Parathyroid adenoma (tissue), 2 donors: ENCODE measurements around the gene CACNA1A.

Source experiments
- H2AFZ ChIP-seq: fragments of 300-600 bp; sonication (generic); one replicate; pipeline ENCODE4 v1.7.0; 2017; ENCODE audit warnings: antibody characterized with exemption, mild to moderate bottlenecking
- H3K27ac ChIP-seq: fragments of 300-600 bp; sonication (generic); one replicate; pipeline ENCODE4 v1.7.0; 2017
- H3K27me3 ChIP-seq: fragments of 300-600 bp; sonication (generic); one replicate; pipeline ENCODE4 v1.7.0; 2017; ENCODE audit warnings: low read length; ENCODE audit not compliant: control insufficient read depth, insufficient read depth
- H3K36me3 ChIP-seq: fragments of 300-600 bp; sonication (generic); one replicate; pipeline ENCODE4 v1.7.0; 2017; ENCODE audit warnings: low read length; ENCODE audit not compliant: control insufficient read depth, insufficient read depth
- H3K4me1 ChIP-seq: fragments of 300-600 bp; sonication (generic); one replicate; pipeline ENCODE4 v1.7.0; 2017; ENCODE audit warnings: control low read depth
- H3K4me2 ChIP-seq: fragments of 300-600 bp; sonication (generic); one replicate; pipeline ENCODE4 v1.7.0; 2017; ENCODE audit warnings: low read length
- H3K4me3 ChIP-seq: fragments of 300-600 bp; sonication (generic); one replicate; pipeline ENCODE4 v1.7.0; 2017; ENCODE audit warnings: low read depth, low read length
- H3K79me2 ChIP-seq: fragments of 300-600 bp; sonication (generic); one replicate; pipeline ENCODE4 v1.7.0; 2017; ENCODE audit warnings: control low read depth
- H3K9ac ChIP-seq: fragments of 300-600 bp; sonication (generic); one replicate; pipeline ENCODE4 v1.7.0; 2017; ENCODE audit warnings: mild to moderate bottlenecking
- H3K9me3 ChIP-seq: fragments of 300-600 bp; sonication (generic); one replicate; pipeline ENCODE4 v1.7.0; 2017; ENCODE audit warnings: low read length; ENCODE audit not compliant: control insufficient read depth
- TF ChIP-seq, protein P1 (sequence below): fragments of 300-600 bp; sonication (generic); IDR thresholded peaks from one replicate; pipeline ENCODE4 v1.7.0; 2017; ENCODE audit warnings: antibody characterized with exemption, mild to moderate bottlenecking
- donor health status: primary hyperparathyroidism.

Gene CACNA1A

DNA sequence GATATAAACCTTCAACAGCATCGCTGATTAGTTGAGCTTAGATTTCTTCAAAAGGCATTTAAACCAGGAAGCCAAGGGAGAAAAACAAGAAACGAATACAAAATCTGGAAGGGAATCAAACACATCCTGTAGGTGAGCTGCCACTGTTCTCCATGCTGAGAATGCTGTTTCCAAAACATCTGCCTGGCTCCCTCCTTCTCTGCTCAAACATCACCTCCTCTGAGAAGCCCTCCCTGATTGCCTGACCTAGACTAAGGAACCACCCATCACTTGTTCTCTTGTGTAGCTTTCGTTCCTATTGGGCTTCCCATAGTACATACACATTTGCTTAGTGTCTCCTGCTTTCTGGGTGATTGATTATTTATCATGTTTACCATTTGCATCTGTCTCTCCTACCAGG, 152.7 kb downstream of the CACNA1A start:
- TF ChIP-seq, protein P1, sequence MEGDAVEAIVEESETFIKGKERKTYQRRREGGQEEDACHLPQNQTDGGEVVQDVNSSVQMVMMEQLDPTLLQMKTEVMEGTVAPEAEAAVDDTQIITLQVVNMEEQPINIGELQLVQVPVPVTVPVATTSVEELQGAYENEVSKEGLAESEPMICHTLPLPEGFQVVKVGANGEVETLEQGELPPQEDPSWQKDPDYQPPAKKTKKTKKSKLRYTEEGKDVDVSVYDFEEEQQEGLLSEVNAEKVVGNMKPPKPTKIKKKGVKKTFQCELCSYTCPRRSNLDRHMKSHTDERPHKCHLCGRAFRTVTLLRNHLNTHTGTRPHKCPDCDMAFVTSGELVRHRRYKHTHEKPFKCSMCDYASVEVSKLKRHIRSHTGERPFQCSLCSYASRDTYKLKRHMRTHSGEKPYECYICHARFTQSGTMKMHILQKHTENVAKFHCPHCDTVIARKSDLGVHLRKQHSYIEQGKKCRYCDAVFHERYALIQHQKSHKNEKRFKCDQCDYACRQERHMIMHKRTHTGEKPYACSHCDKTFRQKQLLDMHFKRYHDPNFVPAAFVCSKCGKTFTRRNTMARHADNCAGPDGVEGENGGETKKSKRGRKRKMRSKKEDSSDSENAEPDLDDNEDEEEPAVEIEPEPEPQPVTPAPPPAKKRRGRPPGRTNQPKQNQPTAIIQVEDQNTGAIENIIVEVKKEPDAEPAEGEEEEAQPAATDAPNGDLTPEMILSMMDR = no peak
- H3K27me3 ChIP-seq = no peaks in the 10 kb centered on the region
- H3K79me2 ChIP-seq = no peaks in the 10 kb centered on the region
- H3K9me3 ChIP-seq = no peaks in the 10 kb centered on the region
- no peak overlapping the region for H3K9ac ChIP-seq
- no peaks in the 10 kb centered on the region for H3K36me3 ChIP-seq
- no peak overlapping the region for H3K4me2 ChIP-seq
- H3K27ac ChIP-seq = no peak overlapping the region
- no peaks in the 10 kb centered on the region for H3K4me1 ChIP-seq
- H3K4me3 ChIP-seq = no peak overlapping the region
- H2AFZ ChIP-seq = no peak overlapping the region

DNA sequence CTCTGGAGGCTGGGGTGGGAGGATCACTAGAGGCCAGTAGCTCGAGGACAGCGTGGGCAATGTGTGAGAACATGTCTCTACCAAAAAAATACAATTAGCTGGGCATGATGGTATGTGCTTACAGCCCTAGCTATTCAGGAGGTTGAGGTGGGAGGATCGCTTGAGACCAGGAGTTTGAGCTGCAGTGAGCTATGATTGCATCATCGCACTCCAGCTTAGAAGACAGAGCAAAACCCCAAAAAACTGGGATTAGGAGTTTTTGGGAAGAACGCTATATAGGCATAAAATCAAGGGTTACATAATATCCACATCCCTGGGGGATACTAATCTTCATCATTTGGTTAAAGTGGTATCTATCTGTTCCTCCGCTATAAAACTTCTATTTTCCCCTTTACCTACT, 155.5 kb downstream of the CACNA1A start:
- H3K4me1 ChIP-seq = no peaks in the 10 kb centered on the region
- no peaks in the 10 kb centered on the region for H3K79me2 ChIP-seq
- H2AFZ ChIP-seq = no peak overlapping the region
- no peak overlapping the region for H3K4me2 ChIP-seq
- TF ChIP-seq, protein P1 = no peak
- no peak overlapping the region for H3K27ac ChIP-seq
- no peaks in the 10 kb centered on the region for H3K9me3 ChIP-seq
- H3K4me3 ChIP-seq = no peak overlapping the region
- no peaks in the 10 kb centered on the region for H3K27me3 ChIP-seq
- no peaks in the 10 kb centered on the region for H3K36me3 ChIP-seq
- no peak overlapping the region for H3K9ac ChIP-seq

GRCh38 chr19:13350072-13350471, 156.2 kb downstream of the CACNA1A start:
- no peak overlapping the region for H3K9ac ChIP-seq
- H3K4me3 ChIP-seq = no peak overlapping the region
- no peaks in the 10 kb centered on the region for H3K79me2 ChIP-seq
- no peaks in the 10 kb centered on the region for H3K4me1 ChIP-seq
- no peaks in the 10 kb centered on the region for H3K27me3 ChIP-seq
- no peak overlapping the region for H3K4me2 ChIP-seq
- H2AFZ ChIP-seq = no peak overlapping the region
- TF ChIP-seq, protein P1 = no peak
- no peaks in the 10 kb centered on the region for H3K9me3 ChIP-seq
- H3K36me3 ChIP-seq = no peaks in the 10 kb centered on the region
- no peak overlapping the region for H3K27ac ChIP-seq

- Histone ChIP-seq H3K36me3 (no peaks in the 10 kb centered on the region), H3K79me2 (no peaks in the 10 kb centered on the region), H3K27me3 (no peaks in the 10 kb centered on the region), H3K27ac (no peak overlapping the region), H3K4me1 (no peaks in the 10 kb centered on the region), H2AFZ (no peak overlapping the region), H3K4me2 (no peak overlapping the region), H3K9ac (no peak overlapping the region), H3K9me3 (no peaks in the 10 kb centered on the region), H3K4me3 (no peak overlapping the region)
- TF ChIP-seq, protein P1 = no peak
Observed at GRCh38 chr19:13347367-13347766, 158.9 kb downstream of the CACNA1A start.

DNA sequence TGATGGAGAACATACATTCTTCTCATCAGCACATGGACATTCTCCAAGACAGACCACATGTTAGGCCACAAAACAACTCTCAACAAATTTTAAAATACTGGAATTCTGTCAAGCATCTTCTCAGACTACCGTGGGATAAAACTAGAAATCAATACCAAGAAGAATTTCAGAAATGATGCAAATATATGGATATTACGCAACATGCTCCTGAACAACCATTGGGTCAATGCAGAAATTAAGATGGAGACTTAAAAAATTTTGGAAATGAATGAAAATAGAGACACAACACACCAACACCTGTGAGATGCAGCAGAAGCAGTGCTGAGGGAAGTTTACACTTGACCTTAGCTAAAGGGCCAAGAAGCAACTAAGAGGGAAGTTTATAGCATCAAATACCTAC, 162.8 kb downstream of the CACNA1A start:
- Histone ChIP-seq H3K36me3 (no peaks in the 10 kb centered on the region), H3K9ac (no peak overlapping the region), H3K27me3 (no peaks in the 10 kb centered on the region), H3K79me2 (no peaks in the 10 kb centered on the region), H3K4me3 (no peak overlapping the region), H3K27ac (no peak overlapping the region), H3K4me2 (no peak overlapping the region), H3K4me1 (no peaks in the 10 kb centered on the region), H2AFZ (no peak overlapping the region), H3K9me3 (no peaks in the 10 kb centered on the region)
- TF ChIP-seq, protein P1 = no peak
